ENCODE data around the gene CRB1. TPM values are rescaled to one million over a fixed set of nuclear protein-coding genes. Genes with fewer than 3 reads are reported as not detected.

Gene CRB1
- total RNA-seq, 2 donors from 2014 or later = not detected

DNA sequence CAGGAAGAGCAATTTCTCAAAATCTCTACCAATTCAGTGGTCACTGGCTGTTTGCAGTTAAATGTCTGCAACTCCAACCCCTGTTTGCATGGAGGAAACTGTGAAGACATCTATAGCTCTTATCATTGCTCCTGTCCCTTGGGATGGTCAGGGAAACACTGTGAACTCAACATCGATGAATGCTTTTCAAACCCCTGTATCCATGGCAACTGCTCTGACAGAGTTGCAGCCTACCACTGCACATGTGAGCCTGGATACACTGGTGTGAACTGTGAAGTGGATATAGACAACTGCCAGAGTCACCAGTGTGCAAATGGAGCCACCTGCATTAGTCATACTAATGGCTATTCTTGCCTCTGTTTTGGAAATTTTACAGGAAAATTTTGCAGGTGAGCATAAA, 167.2 kb downstream of the CRB1 start:
- H3K27me3 ChIP-seq (ENCODE audit: control insufficient read depth, insufficient read depth, low read length, poor library complexity, severe bottlenecking) = no peaks in the 10 kb centered on the region
- Mint-ChIP-seq H3K4me3 (no peak overlapping the region), H3K9me3 (no peaks in the 10 kb centered on the region), H3K27ac (no peak overlapping the region), H3K27me3 (ENCODE audit: insufficient read depth) (no peaks in the 10 kb centered on the region), H3K36me3 (ENCODE audit: low read depth) (no peaks in the 10 kb centered on the region), H3K4me1 (peaks cover 22% of the 10 kb centered on the region)
- no peak overlapping the region for H3K4me3 ChIP-seq (ENCODE audit: low read length)
- H3K36me3 ChIP-seq (ENCODE audit: control insufficient read depth, insufficient read depth, low read length) = no peaks in the 10 kb centered on the region
- H3K9ac ChIP-seq (ENCODE audit: extremely low read depth, low read length, poor library complexity, severe bottlenecking) = no peak overlapping the region
- DNase-seq = no peak
- H3K4me1 ChIP-seq (ENCODE audit: control insufficient read depth, insufficient read depth, low read length) = no peaks in the 10 kb centered on the region
- no peaks in the 10 kb centered on the region for H3K9me3 ChIP-seq (ENCODE audit: control insufficient read depth, low read length)
- no peak overlapping the region for H3K27ac ChIP-seq (ENCODE audit: low read depth, low read length)
- WGBS, 2 experiments (ENCODE audit: insufficient coverage in 1 of 2, insufficient read length in 1 of 2) = 89% methylated on average over 1 of the region's 1 CpG; no CpG with 5 or more reads in 1 of the 2 experiments
- TF ChIP-seq, protein P1, sequence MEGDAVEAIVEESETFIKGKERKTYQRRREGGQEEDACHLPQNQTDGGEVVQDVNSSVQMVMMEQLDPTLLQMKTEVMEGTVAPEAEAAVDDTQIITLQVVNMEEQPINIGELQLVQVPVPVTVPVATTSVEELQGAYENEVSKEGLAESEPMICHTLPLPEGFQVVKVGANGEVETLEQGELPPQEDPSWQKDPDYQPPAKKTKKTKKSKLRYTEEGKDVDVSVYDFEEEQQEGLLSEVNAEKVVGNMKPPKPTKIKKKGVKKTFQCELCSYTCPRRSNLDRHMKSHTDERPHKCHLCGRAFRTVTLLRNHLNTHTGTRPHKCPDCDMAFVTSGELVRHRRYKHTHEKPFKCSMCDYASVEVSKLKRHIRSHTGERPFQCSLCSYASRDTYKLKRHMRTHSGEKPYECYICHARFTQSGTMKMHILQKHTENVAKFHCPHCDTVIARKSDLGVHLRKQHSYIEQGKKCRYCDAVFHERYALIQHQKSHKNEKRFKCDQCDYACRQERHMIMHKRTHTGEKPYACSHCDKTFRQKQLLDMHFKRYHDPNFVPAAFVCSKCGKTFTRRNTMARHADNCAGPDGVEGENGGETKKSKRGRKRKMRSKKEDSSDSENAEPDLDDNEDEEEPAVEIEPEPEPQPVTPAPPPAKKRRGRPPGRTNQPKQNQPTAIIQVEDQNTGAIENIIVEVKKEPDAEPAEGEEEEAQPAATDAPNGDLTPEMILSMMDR (conservative IDR thresholded peaks at IDR 0.05) = no peak

DNA sequence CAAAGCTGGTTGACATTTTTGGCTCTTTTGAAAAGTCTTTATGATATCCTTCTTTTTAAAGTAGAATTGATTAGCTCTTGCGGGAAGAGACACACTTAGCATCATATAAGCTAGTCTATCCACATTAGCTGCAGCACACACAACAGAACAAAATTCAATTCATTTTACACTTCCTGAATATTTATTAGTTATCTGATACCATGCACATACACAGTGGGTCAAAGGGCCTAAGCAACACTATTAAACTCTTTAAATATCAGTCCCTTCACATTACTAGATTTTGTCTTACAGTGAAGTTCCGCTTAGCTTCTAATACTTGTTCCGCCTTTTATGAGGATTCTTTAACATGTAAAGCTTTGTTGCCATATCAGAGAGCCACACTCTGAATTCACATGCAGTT, 169.5 kb downstream of the CRB1 start:
- Histone ChIP-seq H3K4me3 (ENCODE audit: low read length) (no peak overlapping the region), H3K4me1 (ENCODE audit: control insufficient read depth, insufficient read depth, low read length) (peaks cover 2% of the 10 kb centered on the region), H3K9ac (ENCODE audit: extremely low read depth, low read length, poor library complexity, severe bottlenecking) (no peak overlapping the region), H3K9me3 (ENCODE audit: control insufficient read depth, low read length) (no peaks in the 10 kb centered on the region), H3K27ac (ENCODE audit: low read depth, low read length) (peak overlapping the region; percentile 5), H3K36me3 (ENCODE audit: control insufficient read depth, insufficient read depth, low read length) (no peaks in the 10 kb centered on the region), H3K27me3 (ENCODE audit: control insufficient read depth, insufficient read depth, low read length, poor library complexity, severe bottlenecking) (no peaks in the 10 kb centered on the region)
- H3K9me3 Mint-ChIP-seq = no peaks in the 10 kb centered on the region
- no peaks in the 10 kb centered on the region for H3K27me3 Mint-ChIP-seq (ENCODE audit: insufficient read depth)
- no peak overlapping the region for H3K27ac Mint-ChIP-seq
- peaks cover 35% of the 10 kb centered on the region for H3K4me1 Mint-ChIP-seq
- DNase-seq = no peak
- H3K4me3 Mint-ChIP-seq = no peak overlapping the region
- H3K36me3 Mint-ChIP-seq (ENCODE audit: low read depth) = no peaks in the 10 kb centered on the region
- 94 to 95% methylated on average over 2 to 3 of the region's 3 CpGs for WGBS, 2 experiments (ENCODE audit: insufficient coverage in 1 of 2, insufficient read length in 1 of 2)
- TF ChIP-seq, protein P1 (conservative IDR thresholded peaks at IDR 0.05) = no peak

DNA sequence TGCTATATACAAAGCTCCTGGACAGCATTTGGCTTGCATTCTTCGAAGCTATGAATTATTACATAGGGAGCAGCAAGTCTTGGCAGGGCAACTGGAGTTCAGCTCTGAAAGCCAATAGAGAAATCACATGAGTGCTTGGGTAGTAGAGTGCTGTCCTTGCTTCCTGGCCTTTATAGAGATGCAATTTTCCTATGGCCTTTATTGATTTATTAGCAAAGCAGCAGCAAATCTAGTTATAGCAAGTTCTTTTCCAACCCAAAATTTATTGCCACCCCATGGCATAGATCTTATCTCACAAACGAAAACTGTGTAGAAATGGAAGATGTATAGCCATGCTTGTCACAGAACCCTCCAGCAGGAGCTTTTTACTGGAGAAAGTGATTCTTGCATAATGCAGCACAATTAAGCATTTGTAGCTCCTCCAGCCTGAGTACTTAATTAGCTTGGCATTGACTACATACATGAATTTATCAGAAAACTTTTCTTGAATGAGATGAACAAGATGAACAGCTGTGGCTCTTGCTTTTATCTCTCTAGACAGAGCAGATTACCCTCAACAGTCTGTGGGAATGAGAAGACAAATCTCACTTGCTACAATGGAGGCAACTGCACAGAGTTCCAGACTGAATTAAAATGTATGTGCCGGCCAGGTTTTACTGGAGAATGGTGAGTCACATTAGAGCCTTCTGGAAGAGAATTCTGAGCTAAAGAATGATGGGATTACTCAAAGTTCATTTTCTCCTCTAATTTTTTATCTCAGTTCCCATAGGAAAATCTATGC, 170.1 kb downstream of the CRB1 start:
- H3K36me3 Mint-ChIP-seq (ENCODE audit: low read depth) = no peaks in the 10 kb centered on the region
- Histone ChIP-seq H3K9me3 (ENCODE audit: control insufficient read depth, low read length) (no peaks in the 10 kb centered on the region), H3K4me3 (ENCODE audit: low read length) (no peak overlapping the region), H3K27me3 (ENCODE audit: control insufficient read depth, insufficient read depth, low read length, poor library complexity, severe bottlenecking) (no peaks in the 10 kb centered on the region), H3K9ac (ENCODE audit: extremely low read depth, low read length, poor library complexity, severe bottlenecking) (no peak overlapping the region), H3K27ac (ENCODE audit: low read depth, low read length) (peak overlapping the region; percentile 5), H3K36me3 (ENCODE audit: control insufficient read depth, insufficient read depth, low read length) (no peaks in the 10 kb centered on the region), H3K4me1 (ENCODE audit: control insufficient read depth, insufficient read depth, low read length) (peaks cover 2% of the 10 kb centered on the region)
- WGBS, 2 experiments (ENCODE audit: insufficient coverage in 1 of 2, insufficient read length in 1 of 2) = 60 to 100% methylated on average over 1 to 3 of the region's 3 CpGs
- no peak overlapping the region for H3K27ac Mint-ChIP-seq
- no peak for DNase-seq
- TF ChIP-seq, protein P1 (conservative IDR thresholded peaks at IDR 0.05) = no peak
- no peaks in the 10 kb centered on the region for H3K27me3 Mint-ChIP-seq (ENCODE audit: insufficient read depth)
- no peak overlapping the region for H3K4me3 Mint-ChIP-seq
- H3K9me3 Mint-ChIP-seq = no peaks in the 10 kb centered on the region
- peaks cover 36% of the 10 kb centered on the region for H3K4me1 Mint-ChIP-seq
